Measurements from ENCODE around the gene ENPP5. TPM values are rescaled to one million over a fixed set of nuclear protein-coding genes. Genes with fewer than 3 reads are reported as not detected.

Gene ENPP5
- total RNA-seq (2021) (9.1 to 10.8 TPM (median 9.3 TPM) in 3 replicates), Bru-seq, nascent RNA (percentile 89 among the genes with signal in this experiment)
- long read RNA-seq, experiment 1, transcript ENPP5-202 (5 exons, 3,834 nt), result minor isoform, 6 of 46 reads
- long read RNA-seq, experiment 1, transcript ENPP5-201 (4 exons, 2,544 nt), result major isoform, 25 of 46 reads
- long read RNA-seq, experiment 1, partial matches to known transcripts, result 4 of 46 reads
- long read RNA-seq, experiment 1, other reads (novel, unspliced or antisense), result 11 of 46 reads
- long read RNA-seq, experiment 2, partial matches to known transcripts, result 8 of 23 reads
- long read RNA-seq, experiment 2, other reads (novel, unspliced or antisense), result 11 of 23 reads
- long read RNA-seq, experiment 3, partial matches to known transcripts, result 8 of 15 reads
- long read RNA-seq, experiment 3, other reads (novel, unspliced or antisense), result 2 of 15 reads

DNA sequence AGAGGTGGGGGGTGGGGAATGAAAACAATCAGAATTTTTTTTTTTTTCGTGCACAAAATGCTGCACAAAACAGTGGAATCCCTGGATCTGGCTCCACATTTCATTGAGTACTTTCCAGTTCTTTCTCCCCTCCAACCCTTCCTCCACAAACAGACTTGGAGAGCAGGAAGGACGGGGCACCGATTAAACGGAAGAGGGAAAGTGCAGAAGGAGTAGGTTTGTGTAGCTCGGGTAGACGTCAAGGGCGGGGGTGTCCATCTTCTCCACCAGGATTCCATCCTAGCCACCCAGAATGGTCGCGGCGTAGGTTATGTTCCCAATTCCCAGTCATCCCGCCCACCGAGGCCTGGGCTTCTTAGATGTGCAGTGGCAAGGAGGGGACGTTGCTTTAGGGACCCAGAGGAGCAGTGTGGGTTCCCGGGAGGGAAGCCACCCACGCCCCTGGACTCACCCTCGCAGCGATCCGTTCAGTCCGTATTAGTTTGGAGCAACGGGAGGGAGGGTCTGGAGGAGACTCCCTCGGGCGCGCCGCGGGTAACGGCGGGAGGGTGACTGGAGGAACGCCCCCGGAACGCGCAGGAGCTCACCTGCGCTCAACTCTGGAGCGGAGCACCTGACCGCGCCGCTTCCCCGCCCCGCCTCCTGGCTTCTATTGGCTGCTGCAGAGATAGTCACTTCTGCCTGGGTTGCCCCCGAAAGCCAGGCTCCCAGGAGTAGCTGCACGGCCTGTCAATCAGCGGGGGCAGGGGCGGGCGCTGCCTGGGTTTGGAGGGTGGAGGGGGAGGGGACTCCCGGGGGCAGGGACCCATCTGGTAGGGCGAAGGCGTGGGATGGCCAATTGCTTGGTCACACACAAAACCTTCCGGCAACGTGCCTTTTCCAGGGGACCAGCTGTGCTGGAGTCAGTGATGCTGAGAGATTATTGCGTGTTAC, at the start of gene ENPP5:
Gene ENPP5 (minus strand): TSS at position 624 of the 933 bp plus-strand sequence. CDS start 2,718 bp downstream, outside the sequence.
- Mint-ChIP-seq H3K27ac (peak within 1 kb of the TSS; percentile 63), H3K4me3 (peak within 1 kb of the TSS; percentile 96), H3K27me3 (ENCODE audit: low read depth) (no peaks in the 10 kb centered on the region), H3K36me3 (peaks cover 21% of the 10 kb centered on the region), H3K4me1 (peaks cover 20% of the 10 kb centered on the region), H3K9me3 (no peaks in the 10 kb centered on the region)
- CTCF ChIA-PET, result interaction anchor here (0.8 to 1.3 kb wide), 2 partner anchors 51 to 80 kb away, joined by 6 to 7 read pairs; no protein-coding TSS in a partner anchor
- ATAC-seq (peak; percentile 99), DNase-seq (ENCODE audit: low spot score) (peak; percentile 98)
- POLR2A ChIA-PET, result interaction anchor here (0.6 to 1.3 kb wide), 3 partner anchors 10 to 56 kb away, joined by 3 to 5 read pairs (median 3); partner anchors contain the start of gene ENPP4
- TF ChIP-seq ZNF396 (CRISPR knock-in tag; IDR thresholded peaks at IDR 0.05; ENCODE audit: borderline replicate concordance) (no peak), RORB (CRISPR knock-in tag; IDR thresholded peaks at IDR 0.05) (no peak), ZSCAN18 (CRISPR knock-in tag; IDR thresholded peaks at IDR 0.05) (no peak), ETV6 (CRISPR knock-in tag; IDR thresholded peaks at IDR 0.05) (no peak; the same call in 1 of the 2 replicates), FOXP4 (CRISPR knock-in tag; IDR thresholded peaks at IDR 0.05) (0 out of 2 replicates have a peak, but pooled peaks have one; percentile 21), ZNF138 (CRISPR knock-in tag; conservative IDR thresholded peaks at IDR 0.05) (no peak), CREM (CRISPR knock-in tag; IDR thresholded peaks at IDR 0.05) (no peak), MYBL2 (CRISPR knock-in tag; IDR thresholded peaks at IDR 0.05) (no peak), USF2 (CRISPR knock-in tag; IDR thresholded peaks at IDR 0.05) (peak; percentile 79), GABPB1 (CRISPR knock-in tag; IDR thresholded peaks at IDR 0.05) (no peak), ATF6 (CRISPR knock-in tag; IDR thresholded peaks at IDR 0.05) (no peak), STAT6 (CRISPR knock-in tag; conservative IDR thresholded peaks at IDR 0.05; ENCODE audit: low read depth) (no peak), ERG (CRISPR knock-in tag; IDR thresholded peaks at IDR 0.05) (no peak), EMX1 (CRISPR knock-in tag; IDR thresholded peaks at IDR 0.05) (no peak)
- TF ChIP-seq, protein P1, sequence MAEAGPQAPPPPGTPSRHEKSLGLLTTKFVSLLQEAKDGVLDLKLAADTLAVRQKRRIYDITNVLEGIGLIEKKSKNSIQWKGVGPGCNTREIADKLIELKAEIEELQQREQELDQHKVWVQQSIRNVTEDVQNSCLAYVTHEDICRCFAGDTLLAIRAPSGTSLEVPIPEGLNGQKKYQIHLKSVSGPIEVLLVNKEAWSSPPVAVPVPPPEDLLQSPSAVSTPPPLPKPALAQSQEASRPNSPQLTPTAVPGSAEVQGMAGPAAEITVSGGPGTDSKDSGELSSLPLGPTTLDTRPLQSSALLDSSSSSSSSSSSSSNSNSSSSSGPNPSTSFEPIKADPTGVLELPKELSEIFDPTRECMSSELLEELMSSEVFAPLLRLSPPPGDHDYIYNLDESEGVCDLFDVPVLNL (CRISPR knock-in tag; IDR thresholded peaks at IDR 0.05; ENCODE audit: borderline replicate concordance, low read depth), result no peak
- TF ChIP-seq, protein P2, sequence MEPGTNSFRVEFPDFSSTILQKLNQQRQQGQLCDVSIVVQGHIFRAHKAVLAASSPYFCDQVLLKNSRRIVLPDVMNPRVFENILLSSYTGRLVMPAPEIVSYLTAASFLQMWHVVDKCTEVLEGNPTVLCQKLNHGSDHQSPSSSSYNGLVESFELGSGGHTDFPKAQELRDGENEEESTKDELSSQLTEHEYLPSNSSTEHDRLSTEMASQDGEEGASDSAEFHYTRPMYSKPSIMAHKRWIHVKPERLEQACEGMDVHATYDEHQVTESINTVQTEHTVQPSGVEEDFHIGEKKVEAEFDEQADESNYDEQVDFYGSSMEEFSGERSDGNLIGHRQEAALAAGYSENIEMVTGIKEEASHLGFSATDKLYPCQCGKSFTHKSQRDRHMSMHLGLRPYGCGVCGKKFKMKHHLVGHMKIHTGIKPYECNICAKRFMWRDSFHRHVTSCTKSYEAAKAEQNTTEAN (CRISPR knock-in tag; IDR thresholded peaks at IDR 0.05), result no peak

All from WTC11 (cell line).